Measurements from ENCODE around the gene TSGA10.
"Not testable (repeated sequence)": the region's sequence is repeated elsewhere in the genome, so short reads cannot be mapped to it uniquely, and the experiment has no call there.

The TSGA10 gene

DNA sequence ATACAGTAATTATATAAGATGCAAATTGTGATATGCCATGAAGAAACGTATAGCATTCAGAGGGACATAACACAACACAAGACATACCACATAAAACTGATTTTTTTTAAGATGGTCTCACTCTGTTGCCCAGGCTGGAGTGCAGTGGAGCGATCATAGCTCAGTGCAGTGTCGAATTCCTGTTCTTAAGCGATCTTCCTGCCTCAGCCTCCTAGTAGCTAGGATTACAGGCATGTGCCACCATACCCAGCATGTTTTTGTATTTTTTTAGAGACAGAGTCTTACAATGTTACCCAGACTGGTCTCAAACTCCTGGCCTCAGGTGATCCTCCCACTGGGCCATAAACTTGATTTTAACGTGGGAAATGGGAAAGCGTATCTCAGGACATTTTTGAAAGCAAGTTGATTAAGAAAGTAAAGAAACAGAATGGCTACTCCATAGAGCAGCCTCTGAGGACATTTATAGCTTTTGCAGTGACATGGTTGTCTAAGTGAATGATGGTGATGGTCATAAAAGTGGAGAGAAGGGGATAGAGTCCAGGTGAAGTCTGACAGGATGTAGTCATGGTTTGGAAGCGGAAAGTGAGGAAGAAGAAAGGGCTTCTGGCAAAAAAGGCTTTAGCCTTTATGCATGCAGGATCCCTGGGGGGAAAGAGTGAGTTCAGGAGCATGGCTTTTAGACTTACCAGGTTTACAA lies 2.4 kb downstream of the TSGA10 start:
- DNase-seq, result no peak

DNA sequence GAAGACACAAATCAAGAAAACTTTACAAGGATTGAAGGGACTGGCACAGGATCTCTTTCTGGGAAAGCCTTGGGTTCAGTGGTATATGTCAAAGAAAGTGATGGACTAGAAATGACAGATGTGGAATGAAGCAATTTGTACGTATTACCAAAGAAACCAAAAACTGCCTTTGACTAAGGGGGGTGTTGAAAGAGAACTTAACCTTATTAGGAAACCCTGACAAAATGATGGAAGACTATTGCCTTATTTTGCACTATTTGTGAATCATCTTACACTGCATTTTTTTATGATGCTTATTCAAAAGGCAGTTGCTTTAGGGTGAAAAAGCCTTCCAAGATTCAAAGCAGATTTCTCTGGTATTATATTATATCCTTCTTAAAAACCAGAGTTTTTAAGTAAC lies 4.0 kb downstream of the TSGA10 start:
- no peak for DNase-seq

DNA sequence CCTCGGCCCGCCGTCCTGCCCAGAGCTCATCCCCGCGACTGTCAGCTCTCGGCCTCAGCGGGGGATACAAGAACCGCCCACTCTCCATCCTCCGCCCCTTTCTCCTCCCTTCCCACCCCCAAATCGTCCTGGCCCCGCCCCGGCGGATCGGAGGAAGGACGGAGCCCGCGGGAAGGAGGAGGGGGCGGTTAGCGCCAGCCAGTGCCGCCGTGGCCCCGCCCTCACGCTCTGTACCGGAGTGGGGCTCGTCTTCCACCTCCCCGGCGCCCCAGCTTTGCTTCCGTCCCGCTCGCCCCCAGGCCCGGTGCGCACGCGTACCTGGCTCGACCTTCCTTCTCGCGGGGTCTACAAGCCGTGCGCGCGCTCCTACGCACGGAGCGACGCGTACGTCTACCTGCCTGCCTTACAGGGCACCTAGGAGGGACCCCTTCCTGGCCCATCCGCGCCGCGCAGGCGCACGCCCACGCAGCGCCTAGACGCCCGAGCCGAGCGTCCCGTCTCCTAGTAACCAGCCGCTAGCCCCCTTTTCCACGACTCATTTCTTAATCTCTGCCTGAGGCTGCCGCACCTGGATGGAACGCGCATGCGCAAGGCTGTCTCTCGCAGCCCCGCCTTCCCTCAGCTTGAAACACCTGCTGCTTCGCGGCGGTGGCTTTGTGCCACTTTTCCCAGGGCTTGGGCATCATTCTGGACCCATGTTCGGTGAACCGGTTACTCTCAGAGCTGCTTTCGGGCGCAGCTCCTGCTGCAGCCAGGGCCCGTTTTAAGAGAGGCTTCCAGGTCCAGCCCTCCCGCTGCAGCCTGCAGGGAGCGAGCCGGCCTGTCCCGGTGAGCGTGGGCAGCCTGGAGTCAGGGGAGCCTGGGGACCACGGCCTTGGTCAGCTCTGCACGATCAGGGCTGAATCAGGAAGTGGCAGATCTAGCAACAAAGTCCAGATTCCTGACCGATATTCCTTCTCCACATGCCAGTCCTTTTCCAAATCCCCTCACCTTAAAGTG lies 13.3 kb downstream of the TSGA10 start, which contains the start of gene C2orf15:
Gene C2orf15, plus strand, starts transcription at position 598 of the 999 bp plus-strand sequence. CDS start 8,852 bp downstream, outside the sequence.
- peak; percentile 46 for DNase-seq

GRCh38 chr2:99140860-99141109 lies 14.0 kb downstream of the TSGA10 start:
- DNase-seq, result no peak

- DNase-seq, result no peak
Measured at GRCh38 chr2:99140056-99140859, 14.5 kb downstream of the TSGA10 start.

- DNase-seq, result no peak
Measured at GRCh38 chr2:99139003-99139402, 15.7 kb downstream of the TSGA10 start.

DNA sequence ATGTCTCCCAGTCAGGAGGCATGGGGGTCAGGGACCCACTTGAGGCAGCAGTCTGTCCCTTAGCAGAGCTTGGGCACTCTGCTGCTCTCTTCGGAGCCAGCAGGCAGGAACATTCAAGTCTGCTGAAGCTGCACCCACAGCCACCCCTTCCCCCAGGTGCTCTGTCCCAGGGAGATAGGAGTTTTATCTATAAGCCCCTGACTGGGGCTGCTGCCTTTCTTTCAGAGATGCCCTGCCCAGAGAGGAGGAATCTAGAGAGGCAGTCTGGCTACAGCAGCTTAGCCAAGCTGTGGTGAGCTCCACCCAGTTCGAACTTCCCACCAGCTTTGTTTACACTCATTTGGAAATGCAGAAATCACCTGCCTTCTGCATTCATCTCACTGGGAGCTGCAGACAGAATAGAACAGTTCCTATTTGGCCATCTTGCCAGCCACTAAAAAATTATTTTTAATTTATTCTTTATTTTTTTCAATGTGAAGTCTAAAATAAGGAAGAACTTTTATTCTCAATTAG lies 19.6 kb downstream of the TSGA10 start:
- DNase-seq, result not testable (repeated sequence)

- no peak for DNase-seq
Measured at GRCh38 chr2:99127981-99128380, 26.8 kb downstream of the TSGA10 start.

DNA sequence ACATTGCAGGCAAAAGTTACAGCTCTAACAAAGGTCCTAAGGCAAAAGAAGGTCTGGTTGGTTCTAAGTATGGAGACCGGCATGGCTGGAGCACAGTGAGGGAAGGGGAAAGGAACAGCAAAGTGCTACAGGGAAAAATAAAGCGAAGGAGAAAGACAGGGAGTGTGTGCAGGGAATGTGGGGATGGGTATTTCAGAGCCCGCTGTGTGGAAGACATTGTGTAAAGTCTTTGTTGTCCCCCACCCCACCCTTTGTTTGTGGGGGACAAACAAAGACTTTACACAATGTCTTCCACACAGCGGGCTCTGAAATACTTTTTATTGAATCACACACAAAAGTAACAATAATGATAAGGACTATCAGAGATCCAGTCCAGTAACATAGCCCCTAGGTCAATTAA lies 42.1 kb downstream of the TSGA10 start:
- no peak for DNase-seq

GRCh38 chr2:99111945-99112344 lies 42.8 kb downstream of the TSGA10 start:
- no peak for DNase-seq

- DNase-seq, result no peak
Measured at GRCh38 chr2:99111236-99111635, 43.5 kb downstream of the TSGA10 start.

- DNase-seq, result no peak
Measured at GRCh38 chr2:99106913-99107312, 47.8 kb downstream of the TSGA10 start.

GRCh38 chr2:99104006-99104405 lies 50.7 kb downstream of the TSGA10 start:
- no peak for DNase-seq

DNA sequence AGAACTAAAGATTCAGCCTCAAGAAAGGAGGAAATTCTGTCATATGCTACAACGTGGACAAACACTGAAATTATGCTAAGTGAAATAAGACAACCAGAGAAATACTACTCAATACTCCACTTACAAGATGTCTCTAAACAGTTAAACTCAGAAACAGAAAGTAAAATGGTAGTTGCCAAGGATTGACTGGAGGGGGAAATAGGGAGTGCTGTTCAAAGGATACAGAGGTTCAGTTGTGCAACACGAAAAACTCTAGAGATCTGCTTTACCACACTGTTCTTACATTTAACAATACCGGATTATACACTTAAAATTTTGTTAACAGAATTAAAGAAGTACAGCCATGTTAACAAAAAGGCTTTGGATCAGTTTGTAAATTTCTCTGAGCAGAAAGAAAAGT lies 53.0 kb downstream of the TSGA10 start:
- DNase-seq, result no peak

DNA sequence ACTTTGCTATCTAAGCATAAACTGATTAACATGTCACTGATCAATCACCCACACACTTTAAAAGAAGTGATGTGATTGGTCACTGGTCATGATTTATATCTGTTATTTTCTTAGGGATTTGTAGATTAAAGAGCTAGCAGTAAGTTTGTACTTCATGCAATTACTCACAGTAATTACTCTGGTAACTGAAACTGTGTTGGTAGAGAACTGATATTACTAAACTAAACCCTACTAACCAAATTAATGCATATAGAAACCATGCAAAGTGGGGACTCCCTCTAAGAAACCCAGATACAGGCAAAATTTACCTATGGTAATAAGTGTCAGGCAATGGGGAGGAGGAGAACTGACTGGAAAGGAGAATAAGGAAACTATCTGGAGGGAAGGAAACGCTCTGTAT lies 58.0 kb downstream of the TSGA10 start:
- no peak for DNase-seq

GRCh38 chr2:99088017-99088416 lies 66.7 kb downstream of the TSGA10 start:
- no peak for DNase-seq

- no peak for DNase-seq
Measured at GRCh38 chr2:99086385-99086784, 68.4 kb downstream of the TSGA10 start.

- no peak for DNase-seq
Measured at GRCh38 chr2:99085421-99085820, 69.3 kb downstream of the TSGA10 start.

GRCh38 chr2:99084256-99084655 lies 70.5 kb downstream of the TSGA10 start:
- DNase-seq, result no peak

GRCh38 chr2:99081891-99082290 lies 72.9 kb downstream of the TSGA10 start:
- DNase-seq, result no peak

DNA sequence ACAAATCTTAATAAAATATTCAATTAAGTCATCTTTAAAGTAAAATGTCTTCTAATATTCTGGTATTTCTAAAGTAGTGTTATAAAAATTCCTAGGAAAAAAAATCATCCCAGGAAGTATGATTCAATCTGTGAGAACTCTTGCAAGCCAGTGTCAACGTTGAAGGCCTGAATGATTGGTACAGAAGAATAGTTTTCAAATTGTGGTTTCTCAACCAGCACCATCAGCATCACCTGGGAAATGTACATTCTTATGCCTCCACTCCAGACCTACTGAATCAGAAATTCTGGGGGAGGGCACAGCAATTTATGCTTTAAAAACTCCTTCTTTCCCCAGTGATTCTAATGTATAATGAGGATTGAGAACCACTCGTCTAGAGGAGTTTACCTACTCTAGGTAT lies 75.5 kb downstream of the TSGA10 start:
- DNase-seq, result no peak

GRCh38 chr2:99072551-99072950 lies 82.2 kb downstream of the TSGA10 start:
- DNase-seq, result no peak
